ENCODE data around the gene FREM2.

DNA sequence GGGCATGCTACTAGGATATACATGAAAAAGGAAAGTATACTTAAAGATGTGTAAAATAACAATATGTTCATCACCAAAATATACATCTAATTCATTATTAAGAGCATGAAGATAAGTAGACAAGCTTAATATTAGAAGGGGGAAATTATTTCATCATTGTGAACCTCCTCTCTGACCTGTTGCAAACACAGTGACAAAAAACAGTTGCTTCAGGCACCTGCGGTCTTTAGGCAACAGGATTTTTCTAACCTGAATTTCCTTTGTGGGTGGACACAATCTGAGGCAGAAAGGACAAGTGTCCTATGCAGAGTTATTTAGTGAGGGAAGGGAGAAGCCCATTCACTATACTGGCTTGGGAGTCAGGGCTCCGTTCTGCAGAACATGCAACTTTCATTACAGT is 6.3 kb downstream of the FREM2 start:
- TF ChIP-seq NFYB (IDR thresholded peaks at IDR 0.05; ENCODE audit: extremely low read depth, insufficient read length) (no peak), RFX5 (IDR thresholded peaks at IDR 0.05; ENCODE audit: low read depth, low read length) (no peak), PHB (CRISPR knock-in tag; IDR thresholded peaks at IDR 0.05) (no peak), ATF7 (IDR thresholded peaks at IDR 0.05) (no peak), RUNX1 (IDR thresholded peaks at IDR 0.05; ENCODE audit: low read depth) (no peak), HMG20B (CRISPR knock-in tag; IDR thresholded peaks at IDR 0.05) (no peak)
